K562 (cell line): ENCODE measurements around the gene C11orf98. TPM values are rescaled to one million over a fixed set of nuclear protein-coding genes. Genes with fewer than 3 reads are reported as not detected.
A peak's percentile ranks its signal among the peaks of the same experiment; 100 is the strongest.

ENCODE experiments used
- BRD4 ChIP-seq: fragments of 200-600 bp; sonication (generic); IDR thresholded peaks from 2 replicates; pipeline ENCODE4 v1.6.1; 2017; ENCODE audit warnings: inconsistent platforms
- CREB5 ChIP-seq: fragments of 250-450 bp; sonication (Bioruptor Pico); IDR thresholded peaks from 2 replicates; pipeline ENCODE4 v1.5.0; 2020; ENCODE audit warnings: mild to moderate bottlenecking
- CTBP1 ChIP-seq: fragments of 450-650 bp; IDR thresholded peaks from 2 replicates; pipeline ENCODE4 v1.6.1; 2016; ENCODE audit warnings: borderline replicate concordance
- DPF2 ChIP-seq: fragments of 450-650 bp; IDR thresholded peaks from 2 replicates; pipeline ENCODE4 v1.6.1; 2016
- E2F6 ChIP-seq, 2 experiments: IDR thresholded peaks; 2 replicates each; pipeline ENCODE4 v1.6.1; 2011; ENCODE audit warnings: borderline replicate concordance in 1 of 2, control low read depth in 1 of 2, low read depth in 1 of 2, low read length in 1 of 2, mild to moderate bottlenecking in 1 of 2, mixed read lengths in 1 of 2, moderate library complexity in 1 of 2; ENCODE audit not compliant: insufficient read depth in 1 of 2, insufficient read length in 1 of 2, poor library complexity in 1 of 2, severe bottlenecking in 1 of 2; ENCODE audit errors: extremely low read depth in 1 of 2
- GABPA ChIP-seq: fragments of 200-800 bp; sonication (Bioruptor generic); conservative IDR thresholded peaks from 2 replicates; pipeline ENCODE4 v1.6.1; 2016; ENCODE audit warnings: low read depth, missing genetic modification characterization, missing compliant biosample characterization
- MECOM ChIP-seq: fragments of 250-450 bp; sonication (Bioruptor Pico); IDR thresholded peaks from 2 replicates; pipeline ENCODE4 v1.8.0; 2022; ENCODE audit warnings: inconsistent platforms
- MTA2 ChIP-seq: fragments of 450-650 bp; IDR thresholded peaks from 2 replicates; pipeline ENCODE4 v1.6.1; 2016; ENCODE audit warnings: low read depth
- SAFB2 ChIP-seq: fragments of 200-400 bp; formaldehyde crosslinking; IDR thresholded peaks from 2 replicates; pipeline ENCODE4 v1.6.1; 2018; ENCODE audit warnings: borderline replicate concordance, low read length, low read depth, moderate library complexity; ENCODE audit not compliant: severe bottlenecking
- USF2 ChIP-seq: sonication (generic); formaldehyde crosslinking; IDR thresholded peaks from 2 replicates; pipeline ENCODE4 v1.5.0; 2020; ENCODE audit warnings: missing genetic modification reagents
- ZBTB12 ChIP-seq: fragments of 250-450 bp; sonication (Bioruptor Pico); IDR thresholded peaks from 2 replicates; pipeline ENCODE4 v1.4.0; 2020
- ZNF133 ChIP-seq: fragments of 250-450 bp; sonication (Bioruptor Pico); IDR thresholded peaks from 2 replicates; pipeline ENCODE4 v1.4.0; 2020; ENCODE audit warnings: mild to moderate bottlenecking
- ZNF274 ChIP-seq: IDR thresholded peaks from 2 replicates; pipeline ENCODE4 v1.6.1; 2011; ENCODE audit warnings: low read depth, mild to moderate bottlenecking, low read length, moderate library complexity, borderline replicate concordance
- ZNF318 ChIP-seq, 2 experiments: fragments of 450-650 bp; IDR thresholded peaks; 2 replicates each; pipeline ENCODE4 v1.6.1; 2016; ENCODE audit warnings: mild to moderate bottlenecking in 2 of 2, borderline replicate concordance in 1 of 2, low read depth in 1 of 2, moderate library complexity in 1 of 2
- ZNF551 ChIP-seq: fragments of 250-450 bp; sonication (Bioruptor Pico); IDR thresholded peaks from 2 replicates; pipeline ENCODE4 v1.5.0; 2021; ENCODE audit warnings: mild to moderate bottlenecking, moderate library complexity
- polyA plus RNA-seq, 8 experiments: library from polyadenylated mRNA; depleted of rRNA in 4 of 8; stranded (reverse) in 5 of 8; unstranded in 3 of 8; fragments of >200 nt; fragmentation: Nextera tagmentation in 2 of 8; fragmentation: Illumina TruSeq in 1 of 8; extraction: Ambion mirVana in 2 of 8; extraction: Trizol in 1 of 8; gene quantifications; 2 replicates each; pipeline versions ENCODE4 v1.2.1 to v1.2.3, GENCODE V29; 2011 to 2014; ENCODE audit warnings: inconsistent platforms in 1 of 8, missing spikeins in 1 of 8
- total RNA-seq, 7 experiments: library from RNA; depleted of rRNA in 6 of 7; stranded (reverse); fragments of >200 nt in 6 of 7; fragmentation: Illumina TruSeq in 2 of 7; extraction: Trizol in 2 of 7; gene quantifications; 2 replicates each; pipeline versions ENCODE4 v1.2.1 to v1.2.3, GENCODE V29; 2011 to 2021; ENCODE audit warnings: low replicate concordance in 1 of 7

Gene C11orf98
- total and polyA plus RNA-seq, 9 of the 15 experiments (the other 6 are each of a cell fraction or from before 2014, with no cell fraction given), result 103 to 352 (median 218) TPM

- no peak for TF ChIP-seq DPF2
- peak; percentile 91 for TF ChIP-seq ZNF551 (CRISPR knock-in tag)
- peak; percentile 89 for TF ChIP-seq GABPA (tag)
- TF ChIP-seq E2F6 (IDR thresholded peaks at IDR 0.05; ENCODE audit: borderline replicate concordance in 1 of 2, extremely low read depth in 1 of 2, insufficient read depth in 1 of 2, insufficient read length in 1 of 2, low read depth in 1 of 2, low read length in 1 of 2, poor library complexity in 1 of 2, severe bottlenecking in 1 of 2), result peak; percentile 2 to 25
- TF ChIP-seq SAFB2, result no peak
- no peak for TF ChIP-seq USF2 (CRISPR knock-in tag)
- no peak for TF ChIP-seq ZBTB12 (CRISPR knock-in tag)
- no peak for TF ChIP-seq BRD4
- TF ChIP-seq ZNF274, result no peak
- TF ChIP-seq MTA2, result no peak
- TF ChIP-seq ZNF133, result no peak
- no peak; the same call in 1 of the 2 replicates for TF ChIP-seq CTBP1
- peak in 1 of 2 experiments; percentile 37; a peak in 1 of 4 replicates for TF ChIP-seq ZNF318 (IDR thresholded peaks at IDR 0.05; ENCODE audit: borderline replicate concordance in 1 of 2, low read depth in 1 of 2)
- no peak; the same call in 1 of the 2 replicates for TF ChIP-seq CREB5 (CRISPR knock-in tag)
- no peak for TF ChIP-seq MECOM (CRISPR knock-in tag)
Observed at GRCh38 chr11:62665075-62665598, at the start of gene C11orf98, which contains the start of gene CSKMT (continued).
